ENCODE data around the gene TRIM34. TPM values are rescaled to one million over a fixed set of nuclear protein-coding genes. Genes with fewer than 3 reads are reported as not detected.

Gene TRIM34
- total and polyA plus RNA-seq, 2 of the 8 experiments (the other 6 are each of a cell fraction or from before 2014, with no cell fraction given): 0.76 to 5.8 TPM

GRCh38 chr11:5580577-5580976 lies 44.2 kb upstream of the TRIM34 start, which contains the start of gene OR52B6 (continued):
- no peak for TF ChIP-seq RFX5 (IDR thresholded peaks at IDR 0.05; ENCODE audit: borderline replicate concordance, low read depth, low read length)
- TF ChIP-seq TEAD4 (IDR thresholded peaks at IDR 0.05; ENCODE audit: low read depth, low read length): no peak
- TF ChIP-seq SRF (IDR thresholded peaks at IDR 0.05; ENCODE audit: low read depth, low read length): no peak
- no peak for TF ChIP-seq EGR1 (IDR thresholded peaks at IDR 0.05; ENCODE audit: borderline replicate concordance, low read depth, low read length)
- TF ChIP-seq BRCA1 (IDR thresholded peaks at IDR 0.05; ENCODE audit: low read depth, low read length): no peak
- no peak for TF ChIP-seq NRF1 (IDR thresholded peaks at IDR 0.05; ENCODE audit: low read depth, low read length)
- no peak for TF ChIP-seq CHD1 (IDR thresholded peaks at IDR 0.05; ENCODE audit: low read depth, low read length)
- TF ChIP-seq KDM4A (IDR thresholded peaks at IDR 0.05; ENCODE audit: low read depth, low read length, severe bottlenecking): no peak
